H1 (cell line): ENCODE data around the gene LY9. TPM values are rescaled to one million over a fixed set of nuclear protein-coding genes. Genes with fewer than 3 reads are reported as not detected.

Source experiments
- CTCF ChIA-PET: fragments of 300-600 bp; sonication (Branson Sonifier 250); formaldehyde crosslinking; loops from one replicate; lab custom pipeline; 2021; ENCODE audit not compliant: partially characterized antibody; lab: Charles Lee
- POLR2A ChIA-PET: fragments of 300-600 bp; sonication (Branson Sonifier 250); formaldehyde crosslinking; loops from one replicate; lab custom pipeline; 2021; ENCODE audit warnings: inconsistent platforms; ENCODE audit not compliant: partially characterized antibody; lab: Charles Lee
- DNase-seq, 2 experiments: peaks; one replicate each; pipeline versions ENCODE4 v3.0.0 to v3.0.0-alpha.2; 2010 to 2022; ENCODE audit warnings: low spot score in 2 of 2, low read depth in 1 of 2, mixed read lengths in 1 of 2
- FAIRE-seq: peaks from 2 replicates; lab custom pipeline; 2011; peaks lifted over from hg19 to GRCh38; lab: Jason Lieb, UNC
- H2AFZ ChIP-seq: 2 replicates; pipeline ENCODE4 v1.8.1; 2012; ENCODE audit warnings: low read length, inconsistent platforms
- H2AK5ac ChIP-seq: 2 replicates; pipeline ENCODE4 v1.6.1; 2013; ENCODE audit warnings: low read depth, low read length
- H2BK120ac ChIP-seq: replicated peaks from 2 replicates; pipeline ENCODE3; 2013; ENCODE audit warnings: low read depth, low read length, inconsistent platforms
- H2BK12ac ChIP-seq: 2 replicates; pipeline ENCODE4 v1.6.1; 2013; ENCODE audit warnings: low read depth, low read length
- H2BK15ac ChIP-seq: 2 replicates; pipeline ENCODE4 v1.6.1; 2013; ENCODE audit warnings: low read length
- H2BK20ac ChIP-seq: 2 replicates; pipeline ENCODE4 v1.6.1; 2013; ENCODE audit warnings: low read length
- H2BK5ac ChIP-seq: 2 replicates; pipeline ENCODE4 v1.6.1; 2013; ENCODE audit warnings: low read depth, low read length
- H3K14ac ChIP-seq: 2 replicates; pipeline ENCODE4 v1.6.1; 2013; ENCODE audit warnings: inconsistent platforms; ENCODE audit not compliant: insufficient read length
- H3K18ac ChIP-seq: 2 replicates; pipeline ENCODE4 v1.6.1; 2013; ENCODE audit warnings: low read length; ENCODE audit errors: extremely low read depth
- H3K23ac ChIP-seq: 2 replicates; pipeline ENCODE4 v1.6.1; 2013; ENCODE audit warnings: inconsistent platforms; ENCODE audit not compliant: insufficient read length
- H3K23me2 ChIP-seq: 2 replicates; pipeline ENCODE4 v1.6.1; 2013; ENCODE audit warnings: low read depth, low read length
- H3K27ac ChIP-seq: 2 replicates; pipeline ENCODE4 v1.6.1; 2011; ENCODE audit warnings: low read depth, low read length, inconsistent platforms
- H3K27me3 ChIP-seq, 4 experiments: replicated peaks in 1 of 4; 1 replicate in 1 of 4; 2 replicates in 3 of 4; pipeline versions ENCODE4 v1.6.1 to v1.8.1; 2011 to 2013; ENCODE audit warnings: low read length in 3 of 4, mild to moderate bottlenecking in 3 of 4, inconsistent platforms in 2 of 4, mixed read lengths in 2 of 4, moderate library complexity in 1 of 4; ENCODE audit not compliant: control insufficient read depth in 3 of 4, insufficient read depth in 3 of 4; ENCODE audit errors: extremely low read depth in 1 of 4
- H3K36me3 ChIP-seq, 4 experiments: 2 replicates each; pipeline versions ENCODE4 v1.6.1 to v1.8.1; 2011 to 2013; ENCODE audit warnings: mild to moderate bottlenecking in 4 of 4, low read length in 3 of 4, moderate library complexity in 2 of 4, control low read depth in 1 of 4, inconsistent platforms in 1 of 4; ENCODE audit not compliant: insufficient read depth in 4 of 4, control insufficient read depth in 2 of 4
- H3K4ac ChIP-seq: replicated peaks from 2 replicates; pipeline ENCODE3; 2013; ENCODE audit warnings: low read length, low read depth, mixed read lengths, inconsistent platforms; ENCODE audit not compliant: insufficient read length
- H3K4me1 ChIP-seq, 4 experiments: replicated peaks in 1 of 4; 1 replicate in 1 of 4; 2 replicates in 3 of 4; pipeline versions ENCODE4 v1.6.1 to v1.8.1; 2011 to 2013; ENCODE audit warnings: low read length in 3 of 4, inconsistent platforms in 2 of 4, mixed read lengths in 1 of 4; ENCODE audit not compliant: insufficient read depth in 4 of 4, control insufficient read depth in 3 of 4
- H3K4me2 ChIP-seq, 2 experiments: 2 replicates each; pipeline versions ENCODE4 v1.6.1 to v1.8.1; 2011 to 2013; ENCODE audit warnings: low read depth in 2 of 2, low read length in 2 of 2, control low read depth in 1 of 2, inconsistent platforms in 1 of 2, mild to moderate bottlenecking in 1 of 2; ENCODE audit not compliant: insufficient read depth in 1 of 2
- H3K4me3 ChIP-seq, 4 experiments: fragments of 200-600, 300-600 bp in 1 of 4; sonication (generic), shearing (Covaris generic), sonication (Bioruptor Twin) in 1 of 4; 2 replicates each; pipeline versions ENCODE4 v1.5.1 to v1.8.1; 2011 to 2016; ENCODE audit warnings: low read length in 4 of 4, low read depth in 3 of 4, control low read depth in 2 of 4, inconsistent platforms in 2 of 4, mild to moderate bottlenecking in 2 of 4, mixed read lengths in 1 of 4, moderate library complexity in 1 of 4; ENCODE audit not compliant: insufficient read depth in 2 of 4; ENCODE audit errors: extremely low read depth in 1 of 4
- H3K56ac ChIP-seq: replicated peaks from 2 replicates; pipeline ENCODE3; 2013; ENCODE audit warnings: low read depth, mild to moderate bottlenecking, mixed read lengths, low read length, inconsistent platforms; ENCODE audit not compliant: insufficient read length
- H3K79me1 ChIP-seq: 2 replicates; pipeline ENCODE4 v1.6.1; 2013; ENCODE audit warnings: low read depth, low read length, control low read depth
- H3K79me2 ChIP-seq, 2 experiments: 2 replicates each; pipeline versions ENCODE4 v1.6.1 to v1.8.1; 2012 to 2013; ENCODE audit warnings: low read length in 2 of 2, mild to moderate bottlenecking in 2 of 2, inconsistent platforms in 1 of 2; ENCODE audit not compliant: insufficient read depth in 2 of 2, control insufficient read depth in 1 of 2
- H3K9ac ChIP-seq, 4 experiments: replicated peaks in 1 of 4; 1 replicate in 1 of 4; 2 replicates in 3 of 4; pipeline versions ENCODE4 v1.6.1 to v1.8.1; 2011 to 2013; ENCODE audit warnings: low read depth in 3 of 4, low read length in 3 of 4, control low read depth in 2 of 4, mild to moderate bottlenecking in 2 of 4, moderate library complexity in 2 of 4, inconsistent platforms in 1 of 4; ENCODE audit errors: extremely low read depth in 1 of 4
- H3K9me3 ChIP-seq, 2 experiments: 2 replicates each; pipeline versions ENCODE4 v1.6.1 to v1.8.1; 2012 to 2013; ENCODE audit warnings: mild to moderate bottlenecking in 2 of 2, moderate library complexity in 2 of 2, control low read depth in 1 of 2, inconsistent platforms in 1 of 2, low read depth in 1 of 2, low read length in 1 of 2, mixed read lengths in 1 of 2; ENCODE audit not compliant: insufficient read depth in 2 of 2
- H4K20me1 ChIP-seq, 2 experiments: replicated peaks in 1 of 2; 2 replicates each; pipeline versions ENCODE3 to v1.8.1; 2011 to 2013; ENCODE audit warnings: inconsistent platforms in 2 of 2, low read length in 2 of 2, mild to moderate bottlenecking in 1 of 2; ENCODE audit not compliant: insufficient read depth in 2 of 2, control insufficient read depth in 1 of 2
- H4K5ac ChIP-seq: 2 replicates; pipeline ENCODE4 v1.6.1; 2013; ENCODE audit warnings: low read length, low read depth, mixed read lengths, inconsistent platforms; ENCODE audit not compliant: insufficient read length
- H4K8ac ChIP-seq: 2 replicates; pipeline ENCODE4 v1.8.0; 2013; ENCODE audit warnings: mild to moderate bottlenecking, moderate library complexity, low read length, inconsistent platforms; ENCODE audit not compliant: insufficient read depth; ENCODE audit errors: extremely low read depth
- H4K91ac ChIP-seq: replicated peaks from 2 replicates; pipeline ENCODE3; 2013; ENCODE audit warnings: low read length, mixed read lengths, inconsistent platforms; ENCODE audit not compliant: insufficient read length
- BACH1 ChIP-seq: IDR thresholded peaks from 2 replicates; pipeline ENCODE4 v1.6.1; 2012; ENCODE audit warnings: low read length, improper control_type of control experiment
- EGR1 ChIP-seq: IDR thresholded peaks from 2 replicates; pipeline ENCODE4 v1.6.1; 2011; ENCODE audit warnings: low read depth, low read length, borderline replicate concordance
- FOSL1 ChIP-seq: IDR thresholded peaks from 2 replicates; pipeline ENCODE4 v1.6.1; 2011; ENCODE audit warnings: mild to moderate bottlenecking, low read depth, low read length, moderate library complexity; ENCODE audit not compliant: insufficient read depth
- HDAC2 ChIP-seq, 2 experiments: fragments of 300-600 bp in 1 of 2; sonication (generic) in 1 of 2; IDR thresholded peaks; 2 replicates each; pipeline ENCODE4 v1.6.1; 2011 to 2012; ENCODE audit warnings: low read depth in 2 of 2, low read length in 2 of 2, mild to moderate bottlenecking in 2 of 2, moderate library complexity in 2 of 2, borderline replicate concordance in 1 of 2, inconsistent platforms in 1 of 2
- KDM4A ChIP-seq: IDR thresholded peaks from one replicate; pipeline ENCODE4 v1.7.1; 2012; ENCODE audit warnings: low read depth, mild to moderate bottlenecking, moderate library complexity, low read length, inconsistent platforms; ENCODE audit not compliant: severe bottlenecking
- POLR2AphosphoS5 ChIP-seq: IDR thresholded peaks from 2 replicates; pipeline ENCODE4 v1.6.1; 2011; ENCODE audit warnings: low read depth, low read length
- RBBP5 ChIP-seq: IDR thresholded peaks from 2 replicates; pipeline ENCODE4 v1.7.1; 2012; ENCODE audit warnings: low read depth, mild to moderate bottlenecking, inconsistent platforms, low read length, moderate library complexity, borderline replicate concordance
- RXRA ChIP-seq: IDR thresholded peaks from 2 replicates; pipeline ENCODE4 v1.6.1; 2011; ENCODE audit warnings: low read depth, mild to moderate bottlenecking, low read length, moderate library complexity; ENCODE audit not compliant: insufficient read depth
- SIN3A ChIP-seq, 2 experiments: IDR thresholded peaks in 1 of 2; conservative IDR thresholded peaks in 1 of 2; 2 replicates each; pipeline ENCODE4 v1.6.1; 2011 to 2012; ENCODE audit warnings: low read length in 2 of 2, improper control_type of control experiment in 1 of 2, low read depth in 1 of 2, mild to moderate bottlenecking in 1 of 2
- SP1 ChIP-seq: IDR thresholded peaks from 2 replicates; pipeline ENCODE4 v1.6.1; 2011; ENCODE audit warnings: low read depth, low read length
- SP2 ChIP-seq: IDR thresholded peaks from 2 replicates; pipeline ENCODE4 v1.6.1; 2012; ENCODE audit warnings: mild to moderate bottlenecking, low read length, inconsistent platforms
- SUZ12 ChIP-seq: fragments of 200-600 bp; sonication (generic); IDR thresholded peaks from 2 replicates; pipeline ENCODE4 v1.6.1; 2012; ENCODE audit warnings: mild to moderate bottlenecking, inconsistent platforms, low read length, moderate library complexity, mixed read lengths
- TCF12 ChIP-seq: IDR thresholded peaks from 2 replicates; pipeline ENCODE4 v1.6.1; 2011; ENCODE audit warnings: low read depth, mild to moderate bottlenecking, low read length
- YY1 ChIP-seq: IDR thresholded peaks from 2 replicates; pipeline ENCODE4 v1.6.1; 2011; ENCODE audit warnings: low read depth, mild to moderate bottlenecking, low read length
- ZNF274 ChIP-seq: IDR thresholded peaks from 2 replicates; pipeline ENCODE4 v1.7.0; 2012; ENCODE audit warnings: low read length, borderline replicate concordance; ENCODE audit errors: extremely low read depth
- WGBS, 2 experiments: shearing (Covaris generic) in 1 of 2; methylation state at CpG; one replicate each; pipeline versions ENCODE4 v1.1.6 to v1.1.7; 2013 to 2015; ENCODE audit warnings: low lambda C conversion rate in 2 of 2, mixed read lengths in 2 of 2, inconsistent platforms in 1 of 2, low coverage in 1 of 2, missing lambda C conversion rate in 1 of 2; ENCODE audit not compliant: insufficient replicate concordance in 2 of 2, insufficient coverage in 1 of 2, insufficient read length in 1 of 2; ENCODE audit errors: extremely low coverage in 1 of 2, missing lambda C conversion rate in 1 of 2; 5-methylcytosine and 5-hydroxymethylcytosine counted together
- polyA plus RNA-seq, 7 experiments: library from polyadenylated mRNA; depleted of rRNA in 3 of 7; stranded (reverse) in 5 of 7; unstranded in 2 of 7; fragments of >200 nt in 5 of 7; fragments of 200-250 nt in 2 of 7; gene quantifications; 1 replicate in 5 of 7; 2 replicates in 1 of 7; 4 replicates in 1 of 7; pipeline versions ENCODE4 v1.2.1 to v1.2.3, GENCODE V29; 2011 to 2013; ENCODE audit warnings: missing spikeins in 2 of 7, mixed read lengths in 2 of 7
- total RNA-seq: library from RNA; stranded (reverse); fragmentation: NEBNext Ultra II Directional; extraction: Animal tissue kit (Norgen Biotek cat#: 25700); gene quantifications from 2 replicates; pipeline ENCODE4 v1.2.1, GENCODE V29; 2021

Gene LY9
- total and polyA plus RNA-seq, 2 of the 8 experiments (the other 6 are each of a cell fraction or from before 2014, with no cell fraction given) = not detected

GRCh38 chr1:160864173-160864572 is 68.2 kb downstream of the LY9 start:
- no peaks in the 10 kb centered on the region for H4K20me1 ChIP-seq
- H3K27me3 ChIP-seq = no peaks in the 10 kb centered on the region
- H2AFZ ChIP-seq = no peak overlapping the region
- H3K4me1 ChIP-seq = peaks cover 0 to 2% (median 0%) of the 10 kb centered on the region in 4 experiments; a peak in 1 of 7 replicates
- no peak overlapping the region for H2BK120ac ChIP-seq
- no peak overlapping the region for H2AK5ac ChIP-seq
- no peak overlapping the region for H2BK15ac ChIP-seq
- H3K23ac ChIP-seq = no peak overlapping the region
- no peak overlapping the region for H3K18ac ChIP-seq
- FAIRE-seq (no peak), DNase-seq (no peak)
- H3K4ac ChIP-seq = no peak overlapping the region
- no peak overlapping the region for H3K14ac ChIP-seq
- H3K4me2 ChIP-seq = no peak overlapping the region
- 0 out of 2 replicates have a peak overlapping the region, but pooled peaks have one; percentile 35 for H4K8ac ChIP-seq
- H3K9me3 ChIP-seq = no peaks in the 10 kb centered on the region
- no peak overlapping the region for H2BK20ac ChIP-seq
- no peak overlapping the region for H3K9ac ChIP-seq
- no peak overlapping the region for H3K4me3 ChIP-seq
- no peaks in the 10 kb centered on the region for H3K79me2 ChIP-seq
- no peaks in the 10 kb centered on the region for H3K79me1 ChIP-seq
- no peak overlapping the region for H4K5ac ChIP-seq
- ChIA-PET POLR2A (no interaction called here), CTCF (interaction anchor here (0.9 to 5.5 kb wide), 10 partner anchors 13 to 181 kb away, joined by 3 to 35 read pairs (median 4); partner anchors contain the start of gene ITLN2)
- H3K27ac ChIP-seq = no peak overlapping the region
- no peak overlapping the region for H2BK5ac ChIP-seq
- no peak overlapping the region for H2BK12ac ChIP-seq
- no peak overlapping the region for H4K91ac ChIP-seq
- 97% methylated on average over 2 of the region's 2 CpGs; no CpG with 5 or more reads in 1 of the 2 experiments for WGBS, 2 experiments
- no peak overlapping the region for H3K56ac ChIP-seq
- H3K23me2 ChIP-seq = no peaks in the 10 kb centered on the region
- H3K36me3 ChIP-seq = no peaks in the 10 kb centered on the region
- TF ChIP-seq SIN3A (conservative IDR thresholded peaks at IDR 0.05 in 1 of 2, IDR thresholded peaks at IDR 0.05 in 1 of 2; ENCODE audit: low read depth in 1 of 2, low read length in 2 of 2) = no peak
- no peak for TF ChIP-seq EGR1
- TF ChIP-seq FOSL1 = no peak
- TF ChIP-seq KDM4A = no peak
- no peak for TF ChIP-seq BACH1
- no peak for TF ChIP-seq RBBP5
- TF ChIP-seq TCF12 = no peak
- no peak for TF ChIP-seq SUZ12
- no peak for TF ChIP-seq SP1
- no peak for TF ChIP-seq ZNF274
- TF ChIP-seq RXRA = no peak
- no peak for TF ChIP-seq HDAC2 (IDR thresholded peaks at IDR 0.05; ENCODE audit: borderline replicate concordance in 1 of 2, low read depth in 2 of 2, low read length in 2 of 2)
- TF ChIP-seq SP2 = no peak
- no peak for TF ChIP-seq POLR2AphosphoS5
- no peak for TF ChIP-seq YY1
